ENCODE measurements around the gene LAMA5. TPM values are rescaled to one million over a fixed set of nuclear protein-coding genes. Genes with fewer than 3 reads are reported as not detected.
A peak's percentile ranks its signal among the peaks of the same experiment; 100 is the strongest.

Gene LAMA5
- total RNA-seq (under 1 TPM; 0.13 to 0.78 TPM), polyA plus RNA-seq (not detected)

- POLR2A ChIA-PET, result no interaction called here
- Histone ChIP-seq H3K27ac (ENCODE audit: low read depth, low read length) (peak within 1 kb of the TSS; percentile 61), H3K4me3 (ENCODE audit: low read length) (no peak within 1 kb of the TSS)
Measured at GRCh38 chr20:62367136-62367632, at the start of gene LAMA5. Gene LAMA5 (minus strand): TSS chr20:62367312. CDS start chr20:62367245, 67 bp downstream.

GRCh38 chr20:62415354-62416111 lies 48.4 kb upstream of the LAMA5 start:
- no peak overlapping the region for H3K27ac ChIP-seq (ENCODE audit: low read depth, low read length)
- H3K36me3 ChIP-seq (ENCODE audit: insufficient read depth, low read length), result no peaks in the 10 kb centered on the region
- Mint-ChIP-seq H3K9me3 (no peaks in the 10 kb centered on the region), H3K27me3 (no peaks in the 10 kb centered on the region), H3K4me3 (no peak overlapping the region), H3K4me1 (peaks cover 0 to 3% (median 2%) of the 10 kb centered on the region in 3 donors), H3K36me3 (no peaks in the 10 kb centered on the region), H3K27ac (no peak overlapping the region)
- no peaks in the 10 kb centered on the region for H3K9me3 ChIP-seq (ENCODE audit: low read length)
- H3K4me1 ChIP-seq (ENCODE audit: insufficient read depth, low read length), result no peaks in the 10 kb centered on the region
- no peaks in the 10 kb centered on the region for H3K27me3 ChIP-seq (ENCODE audit: insufficient read depth, low read length, poor library complexity, severe bottlenecking)
- POLR2A ChIA-PET, result no interaction called here
- CTCF ChIA-PET, result no interaction called here
- no peak overlapping the region for H3K4me3 ChIP-seq (ENCODE audit: low read length)
- DNase-seq, result no peak

More at GRCh38 chr20:62367136-62367632, at the start of gene LAMA5:
- Mint-ChIP-seq H3K4me1 (peaks cover 0 to 8% (median 2%) of the 10 kb centered on the region in 3 donors), H3K27me3 (peaks cover 19 to 32% of the 10 kb centered on the region in 2 donors), H3K36me3 (no peaks in the 10 kb centered on the region), H3K27ac (peak within 1 kb of the TSS in 1 of 8 donors; percentile 29), H3K4me3 (peak within 1 kb of the TSS in 6 of 7 donors; percentile 16 to 88 (median 68)), H3K9me3 (no peaks in the 10 kb centered on the region)
- Histone ChIP-seq H3K4me1 (ENCODE audit: insufficient read depth, low read length) (peaks cover 18% of the 10 kb centered on the region), H3K36me3 (ENCODE audit: insufficient read depth, low read length) (no peaks in the 10 kb centered on the region), H3K27me3 (ENCODE audit: insufficient read depth, low read length, poor library complexity, severe bottlenecking) (peaks cover 22% of the 10 kb centered on the region), H3K9me3 (ENCODE audit: low read length) (no peaks in the 10 kb centered on the region)
- DNase-seq, result no peak
- CTCF ChIA-PET, result interaction anchor here (1.2 to 1.5 kb wide), 2 partner anchors 15 to 357 kb away, joined by 3 to 5 read pairs; no protein-coding TSS in a partner anchor

- Histone ChIP-seq H3K4me1 (ENCODE audit: insufficient read depth, low read length) (no peaks in the 10 kb centered on the region), H3K27ac (ENCODE audit: low read depth, low read length) (no peak overlapping the region), H3K27me3 (ENCODE audit: insufficient read depth, low read length, poor library complexity, severe bottlenecking) (no peaks in the 10 kb centered on the region), H3K36me3 (ENCODE audit: insufficient read depth, low read length) (no peaks in the 10 kb centered on the region), H3K4me3 (ENCODE audit: low read length) (no peak overlapping the region), H3K9me3 (ENCODE audit: low read length) (no peaks in the 10 kb centered on the region)
- Mint-ChIP-seq H3K9me3 (no peaks in the 10 kb centered on the region), H3K36me3 (no peaks in the 10 kb centered on the region), H3K27me3 (no peaks in the 10 kb centered on the region), H3K27ac (no peak overlapping the region), H3K4me1 (peaks cover 0 to 15% (median 4%) of the 10 kb centered on the region in 3 donors), H3K4me3 (no peak overlapping the region)
- POLR2A ChIA-PET, result no interaction called here
- no peak for DNase-seq
- CTCF ChIA-PET, result no interaction called here
Measured at GRCh38 chr20:62413896-62414481, 46.9 kb upstream of the LAMA5 start.

GRCh38 chr20:62413025-62413570 lies 46.0 kb upstream of the LAMA5 start:
- DNase-seq, result no peak
- Histone ChIP-seq H3K4me1 (ENCODE audit: insufficient read depth, low read length) (peaks cover under 1% of the 10 kb centered on the region), H3K36me3 (ENCODE audit: insufficient read depth, low read length) (no peaks in the 10 kb centered on the region), H3K27ac (ENCODE audit: low read depth, low read length) (no peak overlapping the region), H3K9me3 (ENCODE audit: low read length) (no peaks in the 10 kb centered on the region), H3K4me3 (ENCODE audit: low read length) (no peak overlapping the region), H3K27me3 (ENCODE audit: insufficient read depth, low read length, poor library complexity, severe bottlenecking) (no peaks in the 10 kb centered on the region)
- Mint-ChIP-seq H3K27me3 (no peaks in the 10 kb centered on the region), H3K9me3 (no peaks in the 10 kb centered on the region), H3K27ac (no peak overlapping the region), H3K4me1 (peaks cover 0 to 15% (median 4%) of the 10 kb centered on the region in 3 donors), H3K4me3 (peak overlapping the region in 1 of 7 donors; percentile 59), H3K36me3 (no peaks in the 10 kb centered on the region)
- CTCF ChIA-PET, result no interaction called here
- POLR2A ChIA-PET, result no interaction called here

GRCh38 chr20:62412194-62413024 lies 45.3 kb upstream of the LAMA5 start:
- H3K27me3 Mint-ChIP-seq, result no peaks in the 10 kb centered on the region

GRCh38 chr20:62411479-62412193 lies 44.5 kb upstream of the LAMA5 start:
- ChIA-PET POLR2A (no interaction called here), CTCF (interaction anchor here (1.5 kb wide), 1 partner anchor 15 kb away, joined by 3 read pairs; no protein-coding TSS in a partner anchor)
- peaks cover 8% of the 10 kb centered on the region for H3K4me1 ChIP-seq (ENCODE audit: insufficient read depth, low read length)
- H3K27me3 Mint-ChIP-seq, result no peaks in the 10 kb centered on the region
- H3K9me3 ChIP-seq (ENCODE audit: low read length), result no peaks in the 10 kb centered on the region
- no peaks in the 10 kb centered on the region for H3K36me3 Mint-ChIP-seq
- H3K36me3 ChIP-seq (ENCODE audit: insufficient read depth, low read length), result no peaks in the 10 kb centered on the region
- no peaks in the 10 kb centered on the region for H3K9me3 Mint-ChIP-seq
- H3K4me1 Mint-ChIP-seq, result peaks cover 0 to 18% (median 4%) of the 10 kb centered on the region in 3 donors
- H3K27ac ChIP-seq (ENCODE audit: low read depth, low read length), result no peak overlapping the region
- no peak overlapping the region for H3K27ac Mint-ChIP-seq
- no peak overlapping the region for H3K4me3 ChIP-seq (ENCODE audit: low read length)
- no peak for DNase-seq
- no peaks in the 10 kb centered on the region for H3K27me3 ChIP-seq (ENCODE audit: insufficient read depth, low read length, poor library complexity, severe bottlenecking)
- no peak overlapping the region for H3K4me3 Mint-ChIP-seq

More at GRCh38 chr20:62412194-62413024, 45.3 kb upstream of the LAMA5 start:
- H3K9me3 ChIP-seq (ENCODE audit: low read length), result no peaks in the 10 kb centered on the region
- Mint-ChIP-seq H3K36me3 (no peaks in the 10 kb centered on the region), H3K4me3 (peak overlapping the region in 1 of 7 donors; percentile 59), H3K4me1 (peaks cover 0 to 15% (median 4%) of the 10 kb centered on the region in 3 donors), H3K27ac (no peak overlapping the region), H3K9me3 (no peaks in the 10 kb centered on the region)
- H3K27ac ChIP-seq (ENCODE audit: low read depth, low read length), result no peak overlapping the region
- ChIA-PET POLR2A (no interaction called here), CTCF (no interaction called here)
- no peaks in the 10 kb centered on the region for H3K27me3 ChIP-seq (ENCODE audit: insufficient read depth, low read length, poor library complexity, severe bottlenecking)
- no peak overlapping the region for H3K4me3 ChIP-seq (ENCODE audit: low read length)
- peaks cover 7% of the 10 kb centered on the region for H3K4me1 ChIP-seq (ENCODE audit: insufficient read depth, low read length)
- no peak for DNase-seq
- H3K36me3 ChIP-seq (ENCODE audit: insufficient read depth, low read length), result no peaks in the 10 kb centered on the region

- ChIA-PET POLR2A (interaction anchor here (0.7 kb wide), 1 partner anchor 401 kb away, joined by 3 read pairs; no protein-coding TSS in a partner anchor), CTCF (interaction anchor here (1.1 to 1.5 kb wide), 2 partner anchors 14 to 23 kb away, joined by 3 to 5 read pairs; partner anchors contain the start of gene RPS21)
- Histone ChIP-seq H3K4me3 (ENCODE audit: low read length) (no peak overlapping the region), H3K4me1 (ENCODE audit: insufficient read depth, low read length) (peaks cover 15% of the 10 kb centered on the region), H3K36me3 (ENCODE audit: insufficient read depth, low read length) (no peaks in the 10 kb centered on the region), H3K27ac (ENCODE audit: low read depth, low read length) (no peak overlapping the region), H3K9me3 (ENCODE audit: low read length) (no peaks in the 10 kb centered on the region), H3K27me3 (ENCODE audit: insufficient read depth, low read length, poor library complexity, severe bottlenecking) (no peaks in the 10 kb centered on the region)
- Mint-ChIP-seq H3K9me3 (no peaks in the 10 kb centered on the region), H3K4me3 (no peak overlapping the region), H3K27ac (no peak overlapping the region), H3K4me1 (peaks cover 3 to 24% (median 8%) of the 10 kb centered on the region in 3 donors), H3K36me3 (no peaks in the 10 kb centered on the region), H3K27me3 (no peaks in the 10 kb centered on the region)
- no peak for DNase-seq
Measured at GRCh38 chr20:62410746-62411478, 43.8 kb upstream of the LAMA5 start.
